HEK293 (cell line): Measurements from ENCODE around the gene SENP8.
A peak's percentile ranks its signal among the peaks of the same experiment; 100 is the strongest.

Experiments used
- CTCF ChIA-PET: fragments of 350-600 bp; formaldehyde crosslinking; extraction: SDS; loops from one replicate; lab custom pipeline; 2021; ENCODE audit warnings: antibody characterized with exemption; lab: Yijun Ruan, JAX
- POLR2A ChIA-PET: fragments of 300-600 bp; formaldehyde crosslinking; extraction: SDS; loops from one replicate; lab custom pipeline; 2020; ENCODE audit warnings: antibody characterized with exemption, inconsistent platforms; lab: Yijun Ruan, JAX
- H3K27ac ChIP-seq: fragments of 200-500 bp; sonication (Bioruptor generic); 2 replicates; pipeline ENCODE4 v1.5.1; 2014; ENCODE audit warnings: low read depth, low read length, control low read depth, inconsistent platforms; ENCODE audit errors: extremely low read depth
- H3K36me3 ChIP-seq, 2 experiments: fragments of 200-500 bp in 1 of 2; sonication (Bioruptor generic) in 1 of 2; 1 replicate in 1 of 2; 2 replicates in 1 of 2; pipeline ENCODE4 v1.5.1; 2014 to 2017; ENCODE audit warnings: inconsistent platforms in 2 of 2, low read length in 2 of 2; ENCODE audit not compliant: control insufficient read depth in 2 of 2, insufficient read depth in 1 of 2
- H3K4me1 ChIP-seq: fragments of 200-500 bp; sonication (Bioruptor generic); 2 replicates; pipeline ENCODE4 v1.5.1; 2014; ENCODE audit warnings: mild to moderate bottlenecking, low read length, inconsistent platforms; ENCODE audit not compliant: control insufficient read depth, insufficient read depth
- H3K4me3 ChIP-seq: 2 replicates; pipeline ENCODE4 v1.5.1; 2011; ENCODE audit warnings: low read depth, mild to moderate bottlenecking, control low read depth, low read length, moderate library complexity
- H3K9me3 ChIP-seq: fragments of 200-500 bp; sonication (Bioruptor generic); 2 replicates; pipeline ENCODE4 v1.5.1; 2014; ENCODE audit warnings: low read depth, low read length, inconsistent platforms; ENCODE audit not compliant: control insufficient read depth, insufficient read depth
- FEZF1 ChIP-seq: fragments of 450-650 bp; formaldehyde crosslinking; IDR thresholded peaks from 2 replicates; pipeline ENCODE4 v1.5.1; 2016; ENCODE audit warnings: missing biosample characterization, missing genetic modification characterization
- MEIS1 ChIP-seq: sonication (generic); formaldehyde crosslinking; IDR thresholded peaks from 2 replicates; pipeline ENCODE4 v1.8.1; 2022; ENCODE audit warnings: missing genetic modification reagents, mild to moderate bottlenecking, borderline replicate concordance
- PRDM1 ChIP-seq: fragments of 450-650 bp; formaldehyde crosslinking; IDR thresholded peaks from 2 replicates; pipeline ENCODE4; 2016; ENCODE audit warnings: missing biosample characterization, missing genetic modification characterization
- PRDM10 ChIP-seq: fragments of 450-650 bp; formaldehyde crosslinking; IDR thresholded peaks from 2 replicates; pipeline ENCODE4 v1.5.1; 2016; ENCODE audit warnings: missing biosample characterization, missing genetic modification characterization
- SCRT2 ChIP-seq: fragments of 450-650 bp; formaldehyde crosslinking; IDR thresholded peaks from 2 replicates; pipeline ENCODE4 v1.5.1; 2016; ENCODE audit warnings: missing biosample characterization, missing genetic modification characterization
- YY1 ChIP-seq: fragments of 450-650 bp; formaldehyde crosslinking; IDR thresholded peaks from 2 replicates; pipeline ENCODE4 v1.5.1; 2018; ENCODE audit warnings: missing biosample characterization, missing genetic modification characterization
- ZBTB17 ChIP-seq: fragments of 450-650 bp; formaldehyde crosslinking; IDR thresholded peaks from 2 replicates; pipeline ENCODE4 v1.5.1; 2016; ENCODE audit warnings: missing biosample characterization, missing genetic modification characterization
- ZBTB49 ChIP-seq: fragments of 450-650 bp; formaldehyde crosslinking; IDR thresholded peaks from 2 replicates; pipeline ENCODE4 v1.5.1; 2016; ENCODE audit warnings: missing biosample characterization, missing genetic modification characterization, low read depth
- ZNF184 ChIP-seq: fragments of 450-650 bp; IDR thresholded peaks from 2 replicates; pipeline ENCODE4 v1.5.1; 2018; ENCODE audit warnings: missing biosample characterization, mild to moderate bottlenecking, missing genetic modification characterization
- ZNF433 ChIP-seq: fragments of 450-650 bp; formaldehyde crosslinking; IDR thresholded peaks from 2 replicates; pipeline ENCODE4 v1.5.1; 2016; ENCODE audit warnings: missing biosample characterization, missing genetic modification characterization, low read depth
- ZNF610 ChIP-seq: fragments of 450-650 bp; formaldehyde crosslinking; IDR thresholded peaks from 2 replicates; pipeline ENCODE4 v1.5.1; 2016; ENCODE audit warnings: missing biosample characterization, missing genetic modification characterization, borderline replicate concordance
- ZNF658 ChIP-seq: fragments of 450-650 bp; formaldehyde crosslinking; IDR thresholded peaks from 2 replicates; pipeline ENCODE4; 2016; ENCODE audit warnings: missing biosample characterization, missing genetic modification characterization
- ZNF664 ChIP-seq: fragments of 450-650 bp; formaldehyde crosslinking; IDR thresholded peaks from 2 replicates; pipeline ENCODE4 v1.5.1; 2016; ENCODE audit warnings: missing biosample characterization, missing genetic modification characterization
- ZNF747 ChIP-seq: fragments of 450-650 bp; formaldehyde crosslinking; IDR thresholded peaks from 2 replicates; pipeline ENCODE4 v1.5.1; 2016; ENCODE audit warnings: missing biosample characterization, missing genetic modification characterization
- ZNF837 ChIP-seq: fragments of 450-650 bp; formaldehyde crosslinking; IDR thresholded peaks from 2 replicates; pipeline ENCODE4 v1.5.1; 2016; ENCODE audit warnings: missing biosample characterization, missing genetic modification characterization
- ZSCAN16 ChIP-seq: fragments of 450-650 bp; formaldehyde crosslinking; IDR thresholded peaks from 2 replicates; pipeline ENCODE4 v1.5.1; 2016; ENCODE audit warnings: missing biosample characterization, missing genetic modification characterization
- TF ChIP-seq, protein P1 (sequence below): fragments of 450-650 bp; formaldehyde crosslinking; IDR thresholded peaks from 2 replicates; pipeline ENCODE4 v1.5.1; 2017; ENCODE audit warnings: missing biosample characterization, missing genetic modification characterization
- TF ChIP-seq, protein P2 (sequence below): fragments of 450-650 bp; formaldehyde crosslinking; IDR thresholded peaks from 2 replicates; pipeline ENCODE4 v1.5.1; 2016; ENCODE audit warnings: missing biosample characterization, missing genetic modification characterization

The SENP8 gene

DNA sequence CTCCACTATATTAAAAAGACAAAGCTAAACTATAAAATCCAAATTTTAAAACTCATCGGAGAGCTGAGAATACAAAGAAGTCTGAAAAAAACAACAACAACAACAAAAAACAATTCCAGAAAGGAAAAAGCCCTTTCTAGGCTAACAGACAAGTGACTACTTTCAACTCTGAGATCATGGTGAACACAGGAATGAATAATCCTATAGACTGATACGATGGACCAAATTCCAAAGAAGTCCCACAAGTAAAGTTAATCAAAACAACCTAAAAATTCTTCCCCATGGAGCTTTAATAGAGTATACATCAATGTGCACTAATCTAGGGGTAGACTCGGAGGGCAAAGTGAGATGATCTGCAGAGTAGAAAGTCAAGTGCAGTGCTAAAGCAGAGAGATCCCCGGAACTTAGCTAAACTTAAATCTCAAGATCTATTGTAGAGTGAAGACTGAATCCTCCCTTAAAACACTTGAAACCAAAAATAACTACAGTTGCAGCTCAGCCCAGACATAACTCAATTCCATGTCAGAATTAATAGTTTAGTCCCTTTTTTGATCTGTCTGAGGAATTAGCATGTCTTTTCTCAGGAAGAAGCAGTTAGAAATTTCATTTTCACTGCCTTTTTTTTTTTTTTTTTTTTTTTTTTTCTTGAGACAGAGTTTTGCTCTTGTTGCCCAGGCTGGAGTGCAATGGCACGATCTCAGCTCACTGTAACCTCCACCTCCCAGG lies 43.7 kb upstream of the SENP8 start (continued):
- TF ChIP-seq PRDM10 (tag by site-specific recombination): no peak
- TF ChIP-seq, protein P1, sequence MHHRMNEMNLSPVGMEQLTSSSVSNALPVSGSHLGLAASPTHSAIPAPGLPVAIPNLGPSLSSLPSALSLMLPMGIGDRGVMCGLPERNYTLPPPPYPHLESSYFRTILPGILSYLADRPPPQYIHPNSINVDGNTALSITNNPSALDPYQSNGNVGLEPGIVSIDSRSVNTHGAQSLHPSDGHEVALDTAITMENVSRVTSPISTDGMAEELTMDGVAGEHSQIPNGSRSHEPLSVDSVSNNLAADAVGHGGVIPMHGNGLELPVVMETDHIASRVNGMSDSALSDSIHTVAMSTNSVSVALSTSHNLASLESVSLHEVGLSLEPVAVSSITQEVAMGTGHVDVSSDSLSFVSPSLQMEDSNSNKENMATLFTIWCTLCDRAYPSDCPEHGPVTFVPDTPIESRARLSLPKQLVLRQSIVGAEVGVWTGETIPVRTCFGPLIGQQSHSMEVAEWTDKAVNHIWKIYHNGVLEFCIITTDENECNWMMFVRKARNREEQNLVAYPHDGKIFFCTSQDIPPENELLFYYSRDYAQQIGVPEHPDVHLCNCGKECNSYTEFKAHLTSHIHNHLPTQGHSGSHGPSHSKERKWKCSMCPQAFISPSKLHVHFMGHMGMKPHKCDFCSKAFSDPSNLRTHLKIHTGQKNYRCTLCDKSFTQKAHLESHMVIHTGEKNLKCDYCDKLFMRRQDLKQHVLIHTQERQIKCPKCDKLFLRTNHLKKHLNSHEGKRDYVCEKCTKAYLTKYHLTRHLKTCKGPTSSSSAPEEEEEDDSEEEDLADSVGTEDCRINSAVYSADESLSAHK (tag by site-specific recombination): no peak
- no peak for TF ChIP-seq ZBTB49 (tag by site-specific recombination)
- TF ChIP-seq YY1: no peak
- TF ChIP-seq ZBTB17 (tag by site-specific recombination): peak; percentile 89
- no peak for TF ChIP-seq ZNF433 (tag by site-specific recombination)
- TF ChIP-seq ZNF184 (tag by site-specific recombination): no peak
- no peak for TF ChIP-seq ZSCAN16 (tag by site-specific recombination)
- peak; percentile 94 for TF ChIP-seq PRDM1 (tag by site-specific recombination)
- TF ChIP-seq, protein P2, sequence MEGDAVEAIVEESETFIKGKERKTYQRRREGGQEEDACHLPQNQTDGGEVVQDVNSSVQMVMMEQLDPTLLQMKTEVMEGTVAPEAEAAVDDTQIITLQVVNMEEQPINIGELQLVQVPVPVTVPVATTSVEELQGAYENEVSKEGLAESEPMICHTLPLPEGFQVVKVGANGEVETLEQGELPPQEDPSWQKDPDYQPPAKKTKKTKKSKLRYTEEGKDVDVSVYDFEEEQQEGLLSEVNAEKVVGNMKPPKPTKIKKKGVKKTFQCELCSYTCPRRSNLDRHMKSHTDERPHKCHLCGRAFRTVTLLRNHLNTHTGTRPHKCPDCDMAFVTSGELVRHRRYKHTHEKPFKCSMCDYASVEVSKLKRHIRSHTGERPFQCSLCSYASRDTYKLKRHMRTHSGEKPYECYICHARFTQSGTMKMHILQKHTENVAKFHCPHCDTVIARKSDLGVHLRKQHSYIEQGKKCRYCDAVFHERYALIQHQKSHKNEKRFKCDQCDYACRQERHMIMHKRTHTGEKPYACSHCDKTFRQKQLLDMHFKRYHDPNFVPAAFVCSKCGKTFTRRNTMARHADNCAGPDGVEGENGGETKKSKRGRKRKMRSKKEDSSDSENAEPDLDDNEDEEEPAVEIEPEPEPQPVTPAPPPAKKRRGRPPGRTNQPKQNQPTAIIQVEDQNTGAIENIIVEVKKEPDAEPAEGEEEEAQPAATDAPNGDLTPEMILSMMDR: no peak
- TF ChIP-seq ZNF747 (tag by site-specific recombination): no peak
- TF ChIP-seq ZNF658 (tag by site-specific recombination): no peak
- no peak for TF ChIP-seq ZNF610 (tag by site-specific recombination)
- TF ChIP-seq ZNF837 (tag by site-specific recombination): no peak
- no peak for TF ChIP-seq SCRT2

- TF ChIP-seq MEIS1 (CRISPR knock-in tag): no peak
- 0 out of 2 replicates have a peak, but pooled peaks have one; percentile 32 for TF ChIP-seq ZNF664 (tag by site-specific recombination)
- no peak for TF ChIP-seq FEZF1 (tag by site-specific recombination)
- H3K9me3 ChIP-seq: no peaks in the 10 kb centered on the region
- CTCF ChIA-PET: interaction anchor here (0.6 kb wide), 2 partner anchors 323 to 475 kb away, joined by 3 to 5 read pairs; no protein-coding TSS in a partner anchor
- H3K36me3 ChIP-seq: no peaks in the 10 kb centered on the region; a peak in 1 of 3 replicates
- H3K4me3 ChIP-seq: no peak overlapping the region
- no peak overlapping the region for H3K27ac ChIP-seq
- POLR2A ChIA-PET: no interaction called here
- H3K4me1 ChIP-seq: peaks cover 12% of the 10 kb centered on the region
Measured at GRCh38 chr15:72077950-72078349, 40.3 kb upstream of the SENP8 start.
